ENCODE results near the gene GBE1.

DNA sequence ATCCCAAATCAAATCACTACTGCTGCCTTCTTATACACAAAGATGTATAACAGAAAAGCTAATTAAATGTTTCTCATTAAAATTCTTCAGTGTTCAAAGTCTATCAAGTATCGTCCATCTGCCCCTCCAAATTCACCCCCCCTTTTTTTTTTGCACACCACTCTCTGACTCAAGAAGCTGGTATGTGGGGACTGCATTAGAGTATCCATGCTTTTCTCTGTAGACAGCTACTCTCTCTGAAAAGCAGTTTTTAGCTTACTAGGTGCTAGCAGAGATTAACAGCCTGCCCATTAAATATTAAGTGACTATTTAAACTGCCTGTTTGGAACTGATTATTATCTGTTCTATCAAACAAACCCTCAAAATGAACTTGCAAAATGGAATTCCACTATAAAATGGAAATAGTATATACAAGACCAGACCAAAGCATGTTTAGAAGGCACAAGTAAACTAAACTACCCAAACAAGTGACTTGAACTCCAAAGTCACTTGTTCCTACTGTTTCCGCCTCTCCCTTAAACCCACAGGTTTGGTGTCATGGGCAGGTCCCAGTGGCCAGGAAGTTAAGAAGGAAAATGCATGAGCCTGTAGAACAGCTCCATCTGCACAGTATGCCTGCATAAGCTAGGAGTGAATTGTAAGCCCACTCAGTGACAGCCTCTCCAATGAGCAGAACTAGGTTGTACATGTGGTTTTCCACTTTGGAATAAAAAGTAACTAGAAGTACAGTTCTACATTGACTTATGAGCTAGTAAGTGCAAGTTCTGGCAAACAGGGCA, 32.5 kb downstream of the GBE1 start:
- TF ChIP-seq POLR2A (IDR thresholded peaks at IDR 0.05) (no peak), POLR2AphosphoS5 (IDR thresholded peaks at IDR 0.05) (no peak)

All from breast epithelium (tissue), 3 donors.